ENCODE measurements around the gene MCC. TPM values are rescaled to one million over a fixed set of nuclear protein-coding genes. Genes with fewer than 3 reads are reported as not detected.

The MCC gene
- total RNA-seq, 1 donor from 2014 or later, result 18.9 TPM

- peaks cover 6% of the 10 kb centered on the region for H3K4me1 Mint-ChIP-seq (ENCODE audit: low read depth)
- TF ChIP-seq, protein P1, sequence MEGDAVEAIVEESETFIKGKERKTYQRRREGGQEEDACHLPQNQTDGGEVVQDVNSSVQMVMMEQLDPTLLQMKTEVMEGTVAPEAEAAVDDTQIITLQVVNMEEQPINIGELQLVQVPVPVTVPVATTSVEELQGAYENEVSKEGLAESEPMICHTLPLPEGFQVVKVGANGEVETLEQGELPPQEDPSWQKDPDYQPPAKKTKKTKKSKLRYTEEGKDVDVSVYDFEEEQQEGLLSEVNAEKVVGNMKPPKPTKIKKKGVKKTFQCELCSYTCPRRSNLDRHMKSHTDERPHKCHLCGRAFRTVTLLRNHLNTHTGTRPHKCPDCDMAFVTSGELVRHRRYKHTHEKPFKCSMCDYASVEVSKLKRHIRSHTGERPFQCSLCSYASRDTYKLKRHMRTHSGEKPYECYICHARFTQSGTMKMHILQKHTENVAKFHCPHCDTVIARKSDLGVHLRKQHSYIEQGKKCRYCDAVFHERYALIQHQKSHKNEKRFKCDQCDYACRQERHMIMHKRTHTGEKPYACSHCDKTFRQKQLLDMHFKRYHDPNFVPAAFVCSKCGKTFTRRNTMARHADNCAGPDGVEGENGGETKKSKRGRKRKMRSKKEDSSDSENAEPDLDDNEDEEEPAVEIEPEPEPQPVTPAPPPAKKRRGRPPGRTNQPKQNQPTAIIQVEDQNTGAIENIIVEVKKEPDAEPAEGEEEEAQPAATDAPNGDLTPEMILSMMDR (IDR thresholded peaks at IDR 0.05; ENCODE audit: unreplicated experiment), result no peak
- H3K4me3 Mint-ChIP-seq (ENCODE audit: low read depth), result no peak overlapping the region
- DNase-seq (ENCODE audit: low spot score, unreplicated experiment), result no peak
- H3K36me3 Mint-ChIP-seq (ENCODE audit: insufficient read depth), result peaks cover 7% of the 10 kb centered on the region
- H3K27ac Mint-ChIP-seq, result no peak overlapping the region
- no peaks in the 10 kb centered on the region for H3K9me3 Mint-ChIP-seq (ENCODE audit: low read depth)
- no peaks in the 10 kb centered on the region for H3K27me3 Mint-ChIP-seq
Measured at GRCh38 chr5:113112435-113112834, 375.8 kb downstream of the MCC start.

- Mint-ChIP-seq H3K4me1 (ENCODE audit: low read depth) (peaks cover 5% of the 10 kb centered on the region), H3K27me3 (no peaks in the 10 kb centered on the region), H3K36me3 (ENCODE audit: insufficient read depth) (peaks cover 9% of the 10 kb centered on the region), H3K27ac (peak overlapping the region; percentile 62), H3K4me3 (ENCODE audit: low read depth) (no peak overlapping the region), H3K9me3 (ENCODE audit: low read depth) (no peaks in the 10 kb centered on the region)
- DNase-seq (ENCODE audit: low spot score, unreplicated experiment), result no peak
- TF ChIP-seq, protein P1 (IDR thresholded peaks at IDR 0.05; ENCODE audit: unreplicated experiment), result no peak
Measured at GRCh38 chr5:113110117-113110516, 378.1 kb downstream of the MCC start.

- Mint-ChIP-seq H3K36me3 (ENCODE audit: insufficient read depth) (peaks cover 8% of the 10 kb centered on the region), H3K27me3 (no peaks in the 10 kb centered on the region), H3K9me3 (ENCODE audit: low read depth) (no peaks in the 10 kb centered on the region), H3K4me3 (ENCODE audit: low read depth) (no peak overlapping the region), H3K4me1 (ENCODE audit: low read depth) (peaks cover 5% of the 10 kb centered on the region), H3K27ac (no peak overlapping the region)
- no peak for DNase-seq (ENCODE audit: low spot score, unreplicated experiment)
- TF ChIP-seq, protein P1 (IDR thresholded peaks at IDR 0.05; ENCODE audit: unreplicated experiment), result no peak
Measured at GRCh38 chr5:113109344-113109743, 378.9 kb downstream of the MCC start.

GRCh38 chr5:113108485-113108884 is 379.8 kb downstream of the MCC start:
- DNase-seq (ENCODE audit: low spot score, unreplicated experiment), result no peak
- H3K27me3 Mint-ChIP-seq, result no peaks in the 10 kb centered on the region
- peaks cover 3% of the 10 kb centered on the region for H3K36me3 Mint-ChIP-seq (ENCODE audit: insufficient read depth)
- TF ChIP-seq, protein P1 (IDR thresholded peaks at IDR 0.05; ENCODE audit: unreplicated experiment), result no peak
- peaks cover 5% of the 10 kb centered on the region for H3K4me1 Mint-ChIP-seq (ENCODE audit: low read depth)
- H3K9me3 Mint-ChIP-seq (ENCODE audit: low read depth), result no peaks in the 10 kb centered on the region
- no peak overlapping the region for H3K4me3 Mint-ChIP-seq (ENCODE audit: low read depth)
- no peak overlapping the region for H3K27ac Mint-ChIP-seq

- Mint-ChIP-seq H3K36me3 (ENCODE audit: insufficient read depth) (peaks cover 6% of the 10 kb centered on the region), H3K9me3 (ENCODE audit: low read depth) (no peaks in the 10 kb centered on the region), H3K4me3 (ENCODE audit: low read depth) (no peak overlapping the region), H3K27ac (no peak overlapping the region), H3K27me3 (no peaks in the 10 kb centered on the region), H3K4me1 (ENCODE audit: low read depth) (peaks cover 5% of the 10 kb centered on the region)
- TF ChIP-seq, protein P1 (IDR thresholded peaks at IDR 0.05; ENCODE audit: unreplicated experiment), result no peak
- no peak for DNase-seq (ENCODE audit: low spot score, unreplicated experiment)
Measured at GRCh38 chr5:113106821-113107220, 381.4 kb downstream of the MCC start.

Measured in progenitor cell of endocrine pancreas (in vitro differentiated cells).